Adrenal gland (tissue), 5 donors: ENCODE results near the gene TRAF4.

Experiments
- POLR2A ChIP-seq, 2 donors: fragments of 450-650 bp; IDR thresholded peaks; one replicate each; pipeline ENCODE4 v1.6.1; 2017; ENCODE audit warnings: antibody characterized with exemption in 2 of 2, mild to moderate bottlenecking in 2 of 2, moderate library complexity in 1 of 2
- TF ChIP-seq, protein P1 (sequence below), 6 experiments: fragments of 450-650 bp in 4 of 6; fragments of 200-600 bp in 2 of 6; sonication (generic) in 1 of 6; IDR thresholded peaks; 1 replicate in 5 of 6; 2 replicates in 1 of 6; pipeline versions ENCODE4 v1.5.1 to v1.8.0; 2016 to 2021; ENCODE audit warnings: antibody characterized with exemption in 6 of 6, mild to moderate bottlenecking in 2 of 6, moderate library complexity in 1 of 6
- donor health status: DM: no; HTN: no; CAD: no.

DNA sequence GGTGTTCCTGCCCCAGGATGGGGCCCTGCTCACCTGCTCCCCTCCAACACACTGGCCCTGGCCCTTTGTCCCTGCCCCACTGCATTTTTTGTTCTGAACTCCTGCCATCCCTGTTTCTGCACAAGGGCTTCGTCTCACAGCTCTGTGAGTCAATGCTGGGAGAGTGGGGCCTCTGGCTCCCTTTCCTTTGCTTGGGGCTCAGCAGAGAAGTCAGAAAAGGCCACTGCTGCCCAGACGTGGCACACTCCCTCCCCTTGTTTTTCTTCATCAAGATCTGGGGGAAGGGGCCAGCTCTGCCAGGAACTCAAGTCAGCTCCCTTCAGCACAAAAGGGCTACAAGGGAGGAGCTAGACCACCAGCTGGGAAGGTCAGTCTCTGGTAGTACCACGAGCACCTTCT, 41.1 kb upstream of the TRAF4 start:
- TF ChIP-seq, protein P1, sequence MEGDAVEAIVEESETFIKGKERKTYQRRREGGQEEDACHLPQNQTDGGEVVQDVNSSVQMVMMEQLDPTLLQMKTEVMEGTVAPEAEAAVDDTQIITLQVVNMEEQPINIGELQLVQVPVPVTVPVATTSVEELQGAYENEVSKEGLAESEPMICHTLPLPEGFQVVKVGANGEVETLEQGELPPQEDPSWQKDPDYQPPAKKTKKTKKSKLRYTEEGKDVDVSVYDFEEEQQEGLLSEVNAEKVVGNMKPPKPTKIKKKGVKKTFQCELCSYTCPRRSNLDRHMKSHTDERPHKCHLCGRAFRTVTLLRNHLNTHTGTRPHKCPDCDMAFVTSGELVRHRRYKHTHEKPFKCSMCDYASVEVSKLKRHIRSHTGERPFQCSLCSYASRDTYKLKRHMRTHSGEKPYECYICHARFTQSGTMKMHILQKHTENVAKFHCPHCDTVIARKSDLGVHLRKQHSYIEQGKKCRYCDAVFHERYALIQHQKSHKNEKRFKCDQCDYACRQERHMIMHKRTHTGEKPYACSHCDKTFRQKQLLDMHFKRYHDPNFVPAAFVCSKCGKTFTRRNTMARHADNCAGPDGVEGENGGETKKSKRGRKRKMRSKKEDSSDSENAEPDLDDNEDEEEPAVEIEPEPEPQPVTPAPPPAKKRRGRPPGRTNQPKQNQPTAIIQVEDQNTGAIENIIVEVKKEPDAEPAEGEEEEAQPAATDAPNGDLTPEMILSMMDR (IDR thresholded peaks at IDR 0.05) = no peak
- no peak for TF ChIP-seq POLR2A (IDR thresholded peaks at IDR 0.05)
